Activated CD8-positive, alpha-beta memory T cell treated with anti-CD3 and anti-CD28 coated beads, Interleukin-2, amount 50 U/mL, for 48 hours (primary cell): ENCODE data around the gene AP2M1.
"Not testable (repeated sequence)": the region's sequence is repeated elsewhere in the genome, so short reads cannot be mapped to it uniquely, and the experiment has no call there.

ENCODE experiments used
- DNase-seq: peaks from one replicate; pipeline ENCODE4 v3.0.0-alpha.2; 2020

AP2M1 gene

GRCh38 chr3:184174646-184175492 is at the start of gene AP2M1:
TSS of gene AP2M1 (plus strand) at chr3:184174855. CDS start at chr3:184176994, 2,139 bp downstream.
- peak; percentile 98 for DNase-seq

GRCh38 chr3:184126006-184126405 is 48.6 kb upstream of the AP2M1 start:
- DNase-seq: no peak

GRCh38 chr3:184129012-184129411 is 45.6 kb upstream of the AP2M1 start:
- DNase-seq: no peak

GRCh38 chr3:184132945-184133344 is 41.7 kb upstream of the AP2M1 start:
- DNase-seq: no peak

GRCh38 chr3:184133840-184134745 is 40.6 kb upstream of the AP2M1 start:
- DNase-seq: peak; percentile 83

GRCh38 chr3:184134746-184135148 is 39.9 kb upstream of the AP2M1 start:
- no peak for DNase-seq

- DNase-seq: peak; percentile 91
Measured at GRCh38 chr3:184135149-184135910, 39.3 kb upstream of the AP2M1 start, which contains the start of gene EIF2B5. TSS of gene EIF2B5 (plus strand) at chr3:184135358. CDS start at chr3:184135386, 28 bp downstream.

- no peak for DNase-seq
Measured at GRCh38 chr3:184135911-184136260, 38.8 kb upstream of the AP2M1 start.

- no peak for DNase-seq
Measured at GRCh38 chr3:184140436-184140835, 34.2 kb upstream of the AP2M1 start.

GRCh38 chr3:184142199-184142598 is 32.5 kb upstream of the AP2M1 start:
- DNase-seq: no peak

GRCh38 chr3:184143327-184143726 is 31.3 kb upstream of the AP2M1 start:
- DNase-seq: no peak

- no peak for DNase-seq
Measured at GRCh38 chr3:184144505-184144904, 30.1 kb upstream of the AP2M1 start.

GRCh38 chr3:184145111-184145524 is 29.5 kb upstream of the AP2M1 start:
- no peak for DNase-seq

GRCh38 chr3:184145751-184146270 is 28.8 kb upstream of the AP2M1 start:
- no peak for DNase-seq

- no peak for DNase-seq
Measured at GRCh38 chr3:184148076-184148475, 26.6 kb upstream of the AP2M1 start.

- DNase-seq: no peak
Measured at GRCh38 chr3:184149123-184149522, 25.5 kb upstream of the AP2M1 start.

- not testable (repeated sequence) for DNase-seq
Measured at GRCh38 chr3:184149770-184150169, 24.9 kb upstream of the AP2M1 start.

- peak; percentile 73 for DNase-seq
Measured at GRCh38 chr3:184154885-184155643, 19.6 kb upstream of the AP2M1 start, which contains the start of gene DVL3. TSS of gene DVL3 (plus strand) at chr3:184155377. CDS start at chr3:184155636, 259 bp downstream.

- DNase-seq: peak; percentile 82
Measured at GRCh38 chr3:184155644-184156521, 18.8 kb upstream of the AP2M1 start.

GRCh38 chr3:184156522-184156955 is 18.1 kb upstream of the AP2M1 start:
- DNase-seq: no peak

GRCh38 chr3:184157206-184157605 is 17.4 kb upstream of the AP2M1 start:
- no peak for DNase-seq
